Measurements from ENCODE around the gene IRF1. TPM values are rescaled to one million over a fixed set of nuclear protein-coding genes. Genes with fewer than 3 reads are reported as not detected.

IRF1 gene
- total and polyA plus RNA-seq, 4 donors = 9.5 to 42.6 (median 24.7) TPM

DNA sequence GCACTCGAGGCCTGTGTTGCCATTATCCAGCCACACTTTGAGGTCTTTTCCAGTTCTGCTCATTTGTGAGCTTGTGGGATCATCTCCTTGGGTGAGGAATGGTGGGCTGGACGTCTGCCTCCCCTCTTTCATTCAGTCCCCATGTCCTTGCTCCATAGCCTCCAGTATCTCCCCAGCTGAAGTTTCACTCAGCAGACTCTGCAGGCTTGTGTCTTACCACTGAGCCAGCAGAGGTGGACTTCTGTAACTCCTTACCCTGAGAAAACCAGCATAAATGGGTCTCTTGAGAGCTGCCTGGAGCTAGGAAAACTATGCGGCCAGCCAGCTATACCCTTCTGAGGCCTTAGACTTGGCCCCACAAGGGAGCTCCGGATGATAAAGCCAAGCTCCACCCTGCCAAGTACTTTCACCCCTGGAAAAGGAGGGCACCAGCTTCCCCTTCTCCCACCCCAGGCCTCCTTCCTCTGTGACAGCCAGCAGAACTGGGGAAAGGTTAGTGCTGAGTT lies 12.2 kb downstream of the IRF1 start:
- whole genome bisulfite sequencing = 66% methylated on average over 4 of the region's 4 CpGs
- no peak overlapping the region for H3K4me3 ChIP-seq (ENCODE audit: low read depth in 1 of 3, low read length in 3 of 3)
- no peaks in the 10 kb centered on the region for H3K9me3 ChIP-seq (ENCODE audit: control insufficient read depth in 4 of 4, low read length in 3 of 4)
- TF ChIP-seq, protein P1, sequence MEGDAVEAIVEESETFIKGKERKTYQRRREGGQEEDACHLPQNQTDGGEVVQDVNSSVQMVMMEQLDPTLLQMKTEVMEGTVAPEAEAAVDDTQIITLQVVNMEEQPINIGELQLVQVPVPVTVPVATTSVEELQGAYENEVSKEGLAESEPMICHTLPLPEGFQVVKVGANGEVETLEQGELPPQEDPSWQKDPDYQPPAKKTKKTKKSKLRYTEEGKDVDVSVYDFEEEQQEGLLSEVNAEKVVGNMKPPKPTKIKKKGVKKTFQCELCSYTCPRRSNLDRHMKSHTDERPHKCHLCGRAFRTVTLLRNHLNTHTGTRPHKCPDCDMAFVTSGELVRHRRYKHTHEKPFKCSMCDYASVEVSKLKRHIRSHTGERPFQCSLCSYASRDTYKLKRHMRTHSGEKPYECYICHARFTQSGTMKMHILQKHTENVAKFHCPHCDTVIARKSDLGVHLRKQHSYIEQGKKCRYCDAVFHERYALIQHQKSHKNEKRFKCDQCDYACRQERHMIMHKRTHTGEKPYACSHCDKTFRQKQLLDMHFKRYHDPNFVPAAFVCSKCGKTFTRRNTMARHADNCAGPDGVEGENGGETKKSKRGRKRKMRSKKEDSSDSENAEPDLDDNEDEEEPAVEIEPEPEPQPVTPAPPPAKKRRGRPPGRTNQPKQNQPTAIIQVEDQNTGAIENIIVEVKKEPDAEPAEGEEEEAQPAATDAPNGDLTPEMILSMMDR (IDR thresholded peaks at IDR 0.05; ENCODE audit: low read depth, low read length, missing input control) = no peak
- TF ChIP-seq RXRA (IDR thresholded peaks at IDR 0.05) (no peak), JUND (IDR thresholded peaks at IDR 0.05) (no peak), EGR1 (IDR thresholded peaks at IDR 0.05; ENCODE audit: low read depth in 2 of 2) (no peak), SP1 (IDR thresholded peaks at IDR 0.05) (no peak), FOXA1 (IDR thresholded peaks at IDR 0.05) (no peak), YY1 (IDR thresholded peaks at IDR 0.05) (no peak), RAD21 (IDR thresholded peaks at IDR 0.05) (no peak), HNF4A (conservative IDR thresholded peaks at IDR 0.05) (no peak), NR2F2 (IDR thresholded peaks at IDR 0.05) (no peak), GABPA (IDR thresholded peaks at IDR 0.05 in 1 of 2, conservative IDR thresholded peaks at IDR 0.05 in 1 of 2) (no peak)
- TF ChIP-seq, protein P2, sequence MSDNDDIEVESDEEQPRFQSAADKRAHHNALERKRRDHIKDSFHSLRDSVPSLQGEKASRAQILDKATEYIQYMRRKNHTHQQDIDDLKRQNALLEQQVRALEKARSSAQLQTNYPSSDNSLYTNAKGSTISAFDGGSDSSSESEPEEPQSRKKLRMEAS (IDR thresholded peaks at IDR 0.05) = no peak
- TF ChIP-seq, protein P3, sequence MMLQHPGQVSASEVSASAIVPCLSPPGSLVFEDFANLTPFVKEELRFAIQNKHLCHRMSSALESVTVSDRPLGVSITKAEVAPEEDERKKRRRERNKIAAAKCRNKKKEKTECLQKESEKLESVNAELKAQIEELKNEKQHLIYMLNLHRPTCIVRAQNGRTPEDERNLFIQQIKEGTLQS (IDR thresholded peaks at IDR 0.05) = no peak
- DNase-seq (ENCODE audit: low spot score) = no peak
- peaks cover 13 to 34% (median 23%) of the 10 kb centered on the region in 4 donors for H3K4me1 ChIP-seq (ENCODE audit: control insufficient read depth in 4 of 4, insufficient read depth in 4 of 4, low read length in 3 of 4)
- no peaks in the 10 kb centered on the region for H3K27me3 ChIP-seq (ENCODE audit: control insufficient read depth in 4 of 4, insufficient read depth in 4 of 4, low read length in 3 of 4)
- no peak overlapping the region for H3K9ac ChIP-seq (ENCODE audit: low read depth in 1 of 2, low read length in 2 of 2)
- peak overlapping the region in 1 of 2 donors; percentile 1 for H3K27ac ChIP-seq (ENCODE audit: low read depth in 1 of 2, low read length in 2 of 2)
- H3K36me3 ChIP-seq (ENCODE audit: control insufficient read depth in 4 of 4, insufficient read depth in 3 of 4, low read depth in 1 of 4, low read length in 3 of 4) = peaks cover 3 to 13% (median 4%) of the 10 kb centered on the region in 4 donors

DNA sequence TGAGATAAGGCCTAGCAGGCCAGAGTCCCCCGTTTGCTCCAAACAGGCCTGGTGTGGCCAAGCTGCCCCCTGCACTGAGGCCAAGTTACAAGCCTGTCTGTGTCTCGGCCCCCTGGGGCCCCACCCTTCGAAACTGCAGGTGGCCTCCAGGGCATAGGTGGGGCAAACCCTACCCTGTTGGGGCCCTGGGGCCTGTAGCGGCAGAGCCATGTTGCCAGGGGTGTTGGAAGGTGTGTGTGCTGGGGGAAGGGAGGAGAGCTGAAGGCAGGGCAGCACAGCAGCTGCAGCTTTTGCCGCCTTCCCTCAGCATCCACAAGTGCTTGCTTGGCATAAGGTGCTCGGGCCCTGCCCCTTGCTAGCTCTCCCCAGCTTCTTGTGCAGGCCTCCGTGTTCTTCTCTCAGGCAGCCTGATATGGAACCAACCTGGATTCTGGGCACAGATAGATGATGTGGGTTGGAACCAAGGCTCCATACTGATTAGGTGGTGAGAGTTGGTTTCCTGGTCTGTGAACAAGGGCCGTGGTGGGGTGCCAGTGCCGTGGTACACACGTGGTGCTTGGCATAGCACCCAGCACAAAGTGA lies 12.7 kb downstream of the IRF1 start:
- no peak for TF ChIP-seq JUND (IDR thresholded peaks at IDR 0.05)
- TF ChIP-seq, protein P2 (IDR thresholded peaks at IDR 0.05) = no peak
- TF ChIP-seq, protein P4, sequence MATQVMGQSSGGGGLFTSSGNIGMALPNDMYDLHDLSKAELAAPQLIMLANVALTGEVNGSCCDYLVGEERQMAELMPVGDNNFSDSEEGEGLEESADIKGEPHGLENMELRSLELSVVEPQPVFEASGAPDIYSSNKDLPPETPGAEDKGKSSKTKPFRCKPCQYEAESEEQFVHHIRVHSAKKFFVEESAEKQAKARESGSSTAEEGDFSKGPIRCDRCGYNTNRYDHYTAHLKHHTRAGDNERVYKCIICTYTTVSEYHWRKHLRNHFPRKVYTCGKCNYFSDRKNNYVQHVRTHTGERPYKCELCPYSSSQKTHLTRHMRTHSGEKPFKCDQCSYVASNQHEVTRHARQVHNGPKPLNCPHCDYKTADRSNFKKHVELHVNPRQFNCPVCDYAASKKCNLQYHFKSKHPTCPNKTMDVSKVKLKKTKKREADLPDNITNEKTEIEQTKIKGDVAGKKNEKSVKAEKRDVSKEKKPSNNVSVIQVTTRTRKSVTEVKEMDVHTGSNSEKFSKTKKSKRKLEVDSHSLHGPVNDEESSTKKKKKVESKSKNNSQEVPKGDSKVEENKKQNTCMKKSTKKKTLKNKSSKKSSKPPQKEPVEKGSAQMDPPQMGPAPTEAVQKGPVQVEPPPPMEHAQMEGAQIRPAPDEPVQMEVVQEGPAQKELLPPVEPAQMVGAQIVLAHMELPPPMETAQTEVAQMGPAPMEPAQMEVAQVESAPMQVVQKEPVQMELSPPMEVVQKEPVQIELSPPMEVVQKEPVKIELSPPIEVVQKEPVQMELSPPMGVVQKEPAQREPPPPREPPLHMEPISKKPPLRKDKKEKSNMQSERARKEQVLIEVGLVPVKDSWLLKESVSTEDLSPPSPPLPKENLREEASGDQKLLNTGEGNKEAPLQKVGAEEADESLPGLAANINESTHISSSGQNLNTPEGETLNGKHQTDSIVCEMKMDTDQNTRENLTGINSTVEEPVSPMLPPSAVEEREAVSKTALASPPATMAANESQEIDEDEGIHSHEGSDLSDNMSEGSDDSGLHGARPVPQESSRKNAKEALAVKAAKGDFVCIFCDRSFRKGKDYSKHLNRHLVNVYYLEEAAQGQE (IDR thresholded peaks at IDR 0.05) = no peak
- TF ChIP-seq, protein P1 (IDR thresholded peaks at IDR 0.05; ENCODE audit: low read depth, low read length, missing input control) = no peak
- TF ChIP-seq RAD21 (IDR thresholded peaks at IDR 0.05) = no peak
- TF ChIP-seq FOXA1 (IDR thresholded peaks at IDR 0.05) = no peak
- no peak for TF ChIP-seq SP1 (IDR thresholded peaks at IDR 0.05)
- no peak for TF ChIP-seq RXRA (IDR thresholded peaks at IDR 0.05)
- no peak for TF ChIP-seq FOXA2 (IDR thresholded peaks at IDR 0.05)
- TF ChIP-seq GABPA (IDR thresholded peaks at IDR 0.05 in 1 of 2, conservative IDR thresholded peaks at IDR 0.05 in 1 of 2) = no peak
- TF ChIP-seq, protein P3 (IDR thresholded peaks at IDR 0.05) = no peak
- TF ChIP-seq EGR1 (IDR thresholded peaks at IDR 0.05; ENCODE audit: low read depth in 2 of 2) = no peak
- TF ChIP-seq, protein P5, sequence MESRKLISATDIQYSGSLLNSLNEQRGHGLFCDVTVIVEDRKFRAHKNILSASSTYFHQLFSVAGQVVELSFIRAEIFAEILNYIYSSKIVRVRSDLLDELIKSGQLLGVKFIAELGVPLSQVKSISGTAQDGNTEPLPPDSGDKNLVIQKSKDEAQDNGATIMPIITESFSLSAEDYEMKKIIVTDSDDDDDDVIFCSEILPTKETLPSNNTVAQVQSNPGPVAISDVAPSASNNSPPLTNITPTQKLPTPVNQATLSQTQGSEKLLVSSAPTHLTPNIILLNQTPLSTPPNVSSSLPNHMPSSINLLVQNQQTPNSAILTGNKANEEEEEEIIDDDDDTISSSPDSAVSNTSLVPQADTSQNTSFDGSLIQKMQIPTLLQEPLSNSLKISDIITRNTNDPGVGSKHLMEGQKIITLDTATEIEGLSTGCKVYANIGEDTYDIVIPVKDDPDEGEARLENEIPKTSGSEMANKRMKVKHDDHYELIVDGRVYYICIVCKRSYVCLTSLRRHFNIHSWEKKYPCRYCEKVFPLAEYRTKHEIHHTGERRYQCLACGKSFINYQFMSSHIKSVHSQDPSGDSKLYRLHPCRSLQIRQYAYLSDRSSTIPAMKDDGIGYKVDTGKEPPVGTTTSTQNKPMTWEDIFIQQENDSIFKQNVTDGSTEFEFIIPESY (IDR thresholded peaks at IDR 0.05) = no peak
- TF ChIP-seq YY1 (IDR thresholded peaks at IDR 0.05) = no peak
- no peak for TF ChIP-seq HNF4A (conservative IDR thresholded peaks at IDR 0.05)
- no peak for TF ChIP-seq NR2F2 (IDR thresholded peaks at IDR 0.05)
- TF ChIP-seq HNF4G (IDR thresholded peaks at IDR 0.05) = no peak
- no peak for TF ChIP-seq TAF1 (conservative IDR thresholded peaks at IDR 0.05)
- Histone ChIP-seq H3K27me3 (ENCODE audit: control insufficient read depth in 4 of 4, insufficient read depth in 4 of 4, low read length in 3 of 4) (no peaks in the 10 kb centered on the region), H3K9ac (ENCODE audit: low read depth in 1 of 2, low read length in 2 of 2) (no peak overlapping the region), H3K9me3 (ENCODE audit: control insufficient read depth in 4 of 4, low read length in 3 of 4) (no peaks in the 10 kb centered on the region), H3K27ac (ENCODE audit: low read depth in 1 of 2, low read length in 2 of 2) (peak overlapping the region; percentile 1 to 28), H3K4me3 (ENCODE audit: low read depth in 1 of 3, low read length in 3 of 3) (no peak overlapping the region), H3K36me3 (ENCODE audit: control insufficient read depth in 4 of 4, insufficient read depth in 3 of 4, low read depth in 1 of 4, low read length in 3 of 4) (peaks cover 0 to 9% (median 0%) of the 10 kb centered on the region in 4 donors), H3K4me1 (ENCODE audit: control insufficient read depth in 4 of 4, insufficient read depth in 4 of 4, low read length in 3 of 4) (peaks cover 13 to 33% (median 22%) of the 10 kb centered on the region in 4 donors)
- WGBS = 85% methylated on average over 10 of the region's 10 CpGs
- DNase-seq (ENCODE audit: low spot score) = no peak

Measured in liver (tissue), 9 donors.